ENCODE data around the gene UBE2U.
"Not testable (repeated sequence)": the region's sequence is repeated elsewhere in the genome, so short reads cannot be mapped to it uniquely, and the experiment has no call there.

Gene UBE2U

DNA sequence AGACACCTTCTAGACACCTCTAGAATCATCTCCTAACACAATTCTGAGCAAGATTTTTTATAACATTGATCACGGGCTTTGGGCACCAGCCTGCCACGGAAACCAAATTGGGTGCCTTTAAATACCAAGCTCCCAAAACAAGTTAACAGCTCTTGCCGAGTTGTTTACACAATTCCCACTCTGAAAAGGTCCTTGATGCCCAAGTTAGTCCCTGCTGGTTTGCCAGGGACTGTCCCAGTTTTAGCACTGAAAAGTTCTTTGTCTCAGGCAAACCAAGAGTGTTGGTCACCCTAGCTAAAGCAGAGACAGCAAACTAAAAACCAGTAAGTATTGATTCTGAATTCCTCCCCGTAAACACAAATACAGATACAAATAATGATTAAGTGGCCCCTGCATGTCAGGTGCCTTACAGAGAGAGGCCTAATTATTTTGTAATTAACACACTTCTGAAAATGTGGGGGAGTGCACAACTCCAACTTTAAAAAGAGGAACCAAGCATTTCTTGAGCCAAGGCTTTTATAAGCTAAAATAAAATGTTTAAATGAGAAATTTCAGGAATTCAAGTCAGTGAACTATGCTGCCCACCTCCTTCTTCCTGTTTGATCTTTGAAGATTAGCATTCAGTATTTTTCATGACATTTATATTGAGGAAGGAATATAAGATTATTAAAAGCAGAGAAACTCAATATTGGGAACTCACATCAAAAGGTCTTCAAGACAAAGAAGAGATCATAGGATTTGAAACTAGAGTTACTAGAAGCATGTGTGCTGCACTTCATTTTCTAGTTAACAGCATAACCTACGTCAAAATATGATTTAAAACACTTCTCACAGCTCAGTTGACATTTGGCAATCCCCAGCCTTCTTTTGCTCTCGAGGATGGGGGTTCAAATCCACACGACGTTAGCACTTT, 9.0 kb upstream of the UBE2U start:
- no peak for DNase-seq

DNA sequence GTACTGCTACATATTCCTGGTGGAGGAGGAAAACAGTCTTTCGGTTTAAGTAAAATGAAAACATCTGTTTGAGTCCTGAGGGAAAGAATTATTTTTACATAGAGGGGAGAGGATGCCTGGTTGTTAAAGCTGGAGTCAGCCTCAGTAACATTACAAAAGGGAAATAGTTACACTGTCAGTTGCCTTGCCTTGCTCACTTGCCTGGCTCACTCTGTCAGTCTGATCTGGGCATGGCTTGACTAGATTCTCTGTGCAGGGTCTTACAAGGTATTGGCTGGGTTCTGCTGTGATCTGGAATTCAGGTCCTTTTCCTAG, 8.4 kb upstream of the UBE2U start:
- DNase-seq: no peak

DNA sequence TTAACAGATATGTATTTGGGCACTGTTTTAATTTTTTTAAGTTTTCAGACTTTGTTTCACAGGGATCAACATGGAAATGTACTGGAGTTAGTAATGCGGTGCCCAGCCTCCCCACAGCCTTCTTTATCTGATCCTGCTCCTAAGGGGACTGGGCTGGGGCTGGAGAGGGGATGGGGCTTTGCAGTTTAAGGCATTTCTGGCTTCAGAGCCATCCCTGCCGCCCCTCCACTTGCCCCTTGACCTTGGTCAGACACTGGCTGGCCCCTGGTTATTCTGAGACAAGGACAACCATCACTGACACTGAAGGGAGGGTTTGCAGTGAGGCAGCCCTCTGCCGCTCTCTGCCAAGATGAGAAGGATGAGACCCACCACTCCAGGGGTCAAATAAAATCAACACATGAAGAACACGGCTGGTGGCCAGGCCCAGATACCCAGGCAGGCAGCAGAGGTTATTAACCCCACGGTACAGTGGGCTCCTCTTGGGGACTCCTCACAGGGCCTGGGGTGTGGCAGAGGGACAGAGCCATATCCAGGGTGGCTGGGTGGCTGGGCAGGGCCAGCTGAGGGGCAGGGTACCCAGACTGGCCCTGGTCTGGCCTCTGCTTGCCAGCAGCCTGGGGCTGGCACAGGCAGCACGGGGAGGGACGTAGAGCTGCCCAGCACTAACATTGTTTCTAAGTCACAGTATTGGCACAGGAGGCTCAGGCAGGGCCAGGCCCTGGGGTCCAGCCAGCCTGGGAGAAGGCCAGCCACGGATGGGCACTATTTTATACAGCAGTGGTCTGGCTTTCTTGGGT, 7.2 kb upstream of the UBE2U start:
- no peak for DNase-seq

DNA sequence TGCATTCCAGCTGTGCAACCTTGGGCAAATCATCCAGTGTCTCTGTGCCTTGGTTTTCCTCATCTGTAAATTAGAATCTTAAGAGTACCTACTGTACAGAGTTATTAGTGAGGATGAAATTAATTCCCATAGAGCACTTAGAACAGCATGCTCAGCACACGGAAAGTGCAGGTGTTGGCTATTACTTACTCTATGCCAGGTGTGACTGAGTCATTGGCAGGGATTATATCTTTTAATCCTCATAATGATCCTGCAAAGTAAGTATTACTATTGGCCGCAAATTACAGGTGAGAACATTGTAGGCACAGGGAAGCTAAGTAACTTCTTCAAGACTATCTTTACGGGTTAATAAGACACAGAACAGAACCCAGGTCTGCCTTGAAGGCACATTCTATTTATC, 6.3 kb upstream of the UBE2U start:
- DNase-seq: no peak

DNA sequence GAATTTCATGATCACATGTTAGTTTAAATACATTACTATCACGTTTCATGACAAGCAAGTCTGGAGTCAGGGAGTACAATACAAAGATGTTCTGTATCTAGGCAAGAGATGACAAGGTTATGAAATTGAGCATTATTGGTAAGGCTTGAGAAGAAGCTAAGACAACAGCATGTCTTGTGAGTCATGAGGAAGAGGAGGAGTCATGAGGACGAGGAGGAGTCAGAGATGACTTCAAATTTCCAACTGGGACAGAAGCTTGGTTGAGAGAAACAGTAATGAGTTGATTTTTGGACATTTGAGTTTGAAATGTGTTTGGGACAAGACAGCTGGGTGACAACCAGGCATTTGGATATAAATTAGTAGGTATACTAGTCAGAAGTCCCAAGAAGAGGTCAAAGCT, 4.3 kb upstream of the UBE2U start:
- no peak for DNase-seq

DNA sequence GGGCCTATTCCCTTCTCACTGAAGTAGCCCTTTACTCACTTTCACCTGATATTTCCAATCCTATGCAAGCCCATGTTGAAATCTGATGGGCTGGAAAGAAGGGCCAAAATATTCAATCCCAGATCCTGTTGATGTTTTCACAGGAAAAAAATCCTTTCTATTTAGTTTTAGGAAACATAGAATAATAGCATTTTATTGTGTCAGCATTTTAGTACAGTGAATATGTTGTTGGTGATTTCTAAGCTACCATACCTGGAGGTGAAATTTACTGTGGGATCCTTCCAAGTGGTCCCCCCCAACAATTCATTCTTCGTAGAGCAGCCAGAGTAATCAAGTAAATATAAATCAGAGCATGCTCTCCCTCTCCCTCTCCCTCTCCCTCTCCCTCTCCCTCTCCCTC, 3.4 kb upstream of the UBE2U start:
- no peak for DNase-seq

DNA sequence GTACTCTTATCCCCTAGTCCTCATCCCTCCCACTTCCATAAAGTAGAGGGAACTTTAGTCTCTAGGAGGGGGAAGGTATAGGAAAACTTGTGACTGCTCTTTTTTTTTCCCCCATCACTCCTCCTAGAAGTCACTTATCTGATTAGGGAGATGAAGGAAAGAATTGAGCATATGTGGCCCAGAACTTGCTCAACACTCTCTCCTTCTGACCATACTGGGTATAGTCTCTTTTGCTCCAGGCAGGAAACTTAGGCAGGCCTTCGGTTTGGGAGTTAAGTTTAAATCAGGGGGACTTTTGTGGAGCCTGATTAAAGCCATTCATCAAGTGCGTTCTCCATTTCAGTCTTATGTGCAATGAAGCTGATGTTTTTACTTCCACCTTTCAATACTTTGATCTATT, 5.8 kb downstream of the UBE2U start:
- no peak for DNase-seq

DNA sequence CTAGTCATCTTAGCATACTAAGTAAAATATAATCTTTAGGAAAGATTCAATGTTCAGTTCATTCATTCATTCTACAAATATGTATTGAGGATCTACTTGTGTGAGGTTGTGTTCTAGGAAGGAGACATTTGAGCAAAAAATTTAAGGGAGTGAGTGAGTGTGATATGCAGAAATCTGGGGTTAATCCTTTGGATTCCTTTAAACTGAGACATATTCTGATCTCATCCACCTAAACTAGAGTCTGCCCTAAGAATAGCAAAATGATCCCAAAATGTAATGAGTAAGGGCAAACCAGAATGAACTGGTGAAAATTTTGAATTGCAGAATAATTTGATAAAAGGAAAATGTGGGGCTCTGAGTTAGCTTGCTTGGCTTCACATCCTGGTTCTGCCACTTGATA, 8.6 kb downstream of the UBE2U start:
- no peak for DNase-seq

DNA sequence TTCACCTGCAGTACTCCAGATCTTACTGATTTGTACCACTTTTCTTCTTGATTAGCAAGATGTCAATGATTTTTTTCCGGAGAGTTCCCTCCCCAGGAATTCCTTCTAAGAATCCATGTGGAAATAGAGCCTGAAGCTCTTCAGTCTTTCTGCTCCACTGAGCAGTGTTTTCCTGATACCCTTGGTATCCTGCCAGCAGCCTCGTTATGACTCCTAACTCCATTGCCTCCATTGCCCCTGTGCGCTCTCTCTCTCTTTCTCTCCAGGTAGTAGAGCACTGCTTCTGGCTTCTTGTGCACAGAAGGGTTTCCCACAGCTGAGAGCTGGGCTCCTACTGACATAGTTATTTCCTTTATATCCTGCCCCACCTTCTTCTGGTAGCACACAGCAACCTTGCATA, 12.2 kb downstream of the UBE2U start:
- no peak for DNase-seq

DNA sequence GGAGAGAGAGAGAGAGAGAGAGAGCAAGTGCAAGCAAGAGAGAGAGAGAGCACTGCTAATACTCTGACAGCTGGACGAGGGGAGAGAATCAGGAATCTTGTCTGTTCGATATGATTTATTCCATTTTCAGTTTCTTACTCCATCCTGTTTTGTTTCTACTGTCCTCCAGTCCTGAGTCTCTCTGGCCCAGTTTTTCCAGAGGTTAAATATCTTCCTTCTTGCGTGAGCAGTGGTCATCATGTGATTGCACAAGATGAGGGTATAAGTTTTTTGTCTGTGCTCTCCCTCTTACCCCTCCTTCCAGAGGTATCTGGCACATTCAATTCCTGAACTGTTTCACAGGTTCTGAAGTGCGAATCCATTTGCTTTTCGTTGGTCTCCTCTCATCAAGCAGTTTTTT, 16.8 kb downstream of the UBE2U start:
- DNase-seq: no peak

DNA sequence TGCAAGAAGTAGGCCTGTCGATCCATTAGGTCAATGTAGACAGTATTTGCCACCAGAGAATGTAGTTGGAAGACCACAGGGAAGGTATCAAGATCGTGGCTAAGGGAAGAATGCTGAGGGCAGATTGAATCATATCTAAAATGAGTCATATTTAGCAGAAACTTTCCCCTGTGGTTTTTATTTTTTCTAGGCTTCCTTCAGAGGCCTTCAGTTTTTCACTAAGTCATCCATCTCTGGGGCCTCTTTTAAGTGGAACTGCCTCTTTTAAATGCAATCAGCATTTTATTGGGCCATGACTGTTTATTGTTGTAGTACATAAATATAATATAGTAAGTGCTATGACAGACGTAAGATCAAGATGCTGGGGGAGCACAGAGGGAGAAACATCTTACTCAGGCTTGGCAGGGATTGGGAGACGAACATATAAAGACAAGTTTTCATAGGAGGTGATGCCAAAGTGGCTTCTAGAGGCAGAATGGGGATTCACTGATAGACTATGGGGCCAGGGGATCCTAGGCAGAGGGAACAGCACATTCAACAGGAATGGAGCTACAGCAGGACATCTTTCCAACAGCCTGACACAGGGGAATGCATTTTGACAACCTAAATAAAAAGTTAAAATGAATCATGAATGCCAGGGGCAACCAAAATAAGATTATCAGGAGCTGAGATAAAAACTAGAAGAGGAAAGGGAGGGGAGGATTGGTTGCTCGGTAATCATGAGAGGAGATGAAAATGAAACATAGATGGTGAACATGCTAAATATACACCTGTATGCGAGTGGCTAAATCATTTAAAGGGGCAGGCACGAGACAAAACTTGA, 20.1 kb downstream of the UBE2U start:
- no peak for DNase-seq

DNA sequence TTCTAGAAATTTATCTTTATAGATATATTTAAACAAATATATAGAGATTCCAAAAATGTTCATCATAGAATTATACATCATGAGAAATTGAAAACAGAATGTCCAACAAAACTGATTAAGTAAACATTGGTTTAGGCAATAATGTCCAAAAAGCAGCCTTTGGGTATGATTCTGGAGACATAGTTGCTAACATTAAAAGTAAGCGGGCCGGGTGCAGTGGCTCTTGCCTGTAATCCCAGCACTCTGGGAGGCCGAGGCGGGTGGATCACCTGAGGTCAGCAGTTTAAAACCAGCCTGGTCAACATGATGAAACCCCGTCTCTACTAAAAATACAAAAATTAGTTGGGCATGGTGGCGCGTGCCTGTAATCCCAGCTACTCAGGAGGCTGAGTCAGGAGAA, 20.8 kb downstream of the UBE2U start:
- not testable (repeated sequence) for DNase-seq

DNA sequence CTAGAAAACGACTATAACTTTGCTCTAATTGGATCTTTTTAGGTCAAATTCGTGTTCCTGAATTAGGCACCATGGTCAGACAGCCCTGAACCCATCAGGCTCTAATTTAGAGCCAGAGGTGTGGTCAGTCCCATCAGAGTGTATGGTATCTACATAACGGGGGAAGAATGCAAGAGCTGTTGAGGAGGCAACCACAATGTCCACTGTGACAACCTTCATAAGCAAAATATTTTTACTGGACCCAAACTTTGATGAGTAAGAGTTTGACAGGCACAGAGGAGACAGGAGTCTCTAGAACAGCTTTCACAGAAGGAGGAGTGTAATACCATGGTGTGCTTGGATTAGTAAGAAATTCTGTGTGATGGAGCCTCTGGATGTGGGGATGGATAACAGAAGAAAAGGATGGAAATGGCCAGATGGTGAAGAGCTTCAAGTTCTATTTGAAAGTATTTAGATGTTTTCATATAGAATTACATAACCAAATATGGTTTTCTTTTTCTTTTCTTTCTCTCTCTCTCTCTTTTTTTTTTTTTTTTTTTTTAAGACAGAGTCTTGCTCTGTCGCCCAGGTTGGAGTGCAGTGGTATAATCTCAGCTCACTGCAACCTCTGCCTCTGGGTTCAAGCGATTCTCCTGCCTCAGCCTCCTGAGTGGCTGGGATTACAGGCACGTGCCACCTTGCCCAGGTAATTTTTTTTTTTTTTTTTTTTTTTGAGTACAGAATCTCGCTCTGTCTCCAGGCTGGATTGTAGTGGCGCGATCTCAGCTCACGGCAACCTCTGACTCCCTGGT, 24.9 kb downstream of the UBE2U start:
- DNase-seq: no peak

DNA sequence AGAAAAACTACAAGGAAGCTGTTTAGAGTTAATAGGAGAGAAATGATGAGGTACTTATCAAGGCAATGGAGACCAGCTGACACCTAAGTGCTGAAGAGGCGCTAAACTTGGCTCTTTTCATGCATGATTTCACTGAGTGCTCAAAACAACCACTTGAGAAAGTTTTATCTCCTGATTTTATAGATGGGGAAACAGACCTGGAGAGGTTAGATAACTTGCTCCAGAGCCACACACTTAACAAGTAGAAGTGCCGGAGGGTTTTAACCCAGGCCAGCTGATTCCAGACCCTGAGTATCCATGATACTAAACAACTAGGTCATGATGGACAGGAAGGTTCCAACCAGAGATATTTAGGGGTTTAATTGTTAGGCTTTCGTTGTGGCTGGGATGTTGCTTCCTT, 25.9 kb downstream of the UBE2U start:
- no peak for DNase-seq

DNA sequence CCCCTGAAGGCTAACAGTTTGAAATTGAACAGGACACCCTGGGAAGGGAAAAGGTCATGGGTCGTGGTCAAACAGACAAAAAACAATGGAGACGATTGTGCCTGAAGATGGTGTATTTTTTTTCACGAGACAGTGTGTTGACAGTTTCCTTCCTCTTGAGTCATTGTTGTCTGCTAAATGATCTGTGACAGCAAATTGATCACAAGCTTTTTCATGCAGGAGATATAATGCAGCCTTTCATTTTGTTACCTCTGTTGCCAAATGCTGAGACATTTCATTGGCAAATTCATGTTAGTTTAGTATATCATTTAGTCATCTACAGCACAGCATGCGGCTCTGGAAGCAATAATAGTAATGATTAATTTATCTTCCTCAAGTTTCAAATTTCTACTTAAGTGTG, 27.7 kb downstream of the UBE2U start:
- no peak for DNase-seq

DNA sequence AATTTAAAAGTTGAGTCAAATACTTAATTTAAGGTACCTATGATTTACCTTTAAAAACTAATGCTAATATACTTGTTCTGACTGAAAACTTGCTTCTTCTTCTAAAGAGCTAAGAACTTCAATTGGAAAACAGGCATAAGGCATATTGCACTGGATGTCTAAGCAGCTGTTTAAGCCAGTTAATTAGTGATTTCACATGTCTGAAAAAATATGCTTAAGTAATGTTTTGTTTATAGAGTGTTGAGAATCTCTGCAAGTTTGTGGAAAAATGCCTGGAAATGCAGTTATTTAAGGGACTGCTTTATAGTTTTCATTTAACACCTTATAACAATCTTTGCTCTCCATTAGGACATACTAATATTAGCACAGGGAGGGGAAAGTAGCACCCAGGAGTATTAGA, 28.2 kb downstream of the UBE2U start:
- DNase-seq: no peak

DNA sequence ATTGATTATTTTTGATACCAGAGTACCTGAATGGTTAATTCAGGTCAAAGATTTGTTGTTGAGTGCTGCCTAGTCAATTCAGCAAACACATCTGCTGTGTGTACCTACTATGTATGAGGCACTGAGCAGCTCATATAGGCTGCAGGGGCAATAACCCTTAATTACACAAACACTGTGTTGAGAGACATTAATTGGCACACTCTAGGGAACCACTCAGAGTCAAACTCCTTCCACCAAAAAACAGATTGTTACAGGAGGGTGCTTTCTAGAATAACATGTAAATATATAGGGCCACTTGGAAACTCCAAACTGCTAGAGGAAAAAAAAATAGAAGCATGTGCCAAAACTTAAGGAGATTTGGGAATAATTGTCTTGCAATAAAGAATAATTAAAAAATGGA, 31.3 kb downstream of the UBE2U start:
- DNase-seq: no peak

DNA sequence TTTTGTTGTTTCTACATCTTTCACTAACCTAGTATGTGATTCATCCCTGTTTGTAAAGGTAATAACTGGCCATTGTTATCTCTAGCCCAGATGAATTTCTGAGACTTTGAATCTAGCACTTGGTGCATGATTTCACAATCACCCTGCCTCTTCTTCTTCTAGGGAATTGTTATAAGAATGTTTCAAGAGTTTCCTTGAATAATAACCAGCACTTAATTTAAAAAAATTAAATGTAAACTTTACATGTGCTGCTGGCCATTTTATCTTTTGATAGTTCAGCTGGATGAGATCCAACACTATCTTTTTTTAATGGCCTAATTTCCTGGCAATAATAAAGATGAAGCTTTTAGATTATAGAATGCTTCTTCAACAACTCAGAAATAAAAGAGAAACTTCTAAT, 31.8 kb downstream of the UBE2U start:
- DNase-seq: no peak

DNA sequence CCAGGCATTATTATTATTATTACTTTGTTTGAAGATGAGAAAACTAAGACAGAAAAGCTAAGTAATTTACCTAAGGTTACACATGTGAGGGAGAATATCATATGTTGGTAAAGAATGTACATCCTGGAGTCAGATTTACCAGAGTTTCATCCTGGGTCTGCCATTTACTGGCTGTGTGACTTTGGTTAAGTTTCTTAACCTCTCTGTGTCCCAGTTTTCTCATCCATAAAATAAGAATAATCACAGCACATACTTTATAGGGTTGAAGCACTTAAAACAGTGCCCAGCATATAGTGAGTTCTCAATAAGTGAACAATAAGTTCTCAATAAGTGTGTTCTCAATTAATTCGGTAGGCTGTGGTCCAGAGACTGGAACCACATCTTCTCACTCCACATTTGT, 32.5 kb downstream of the UBE2U start:
- no peak for DNase-seq

DNA sequence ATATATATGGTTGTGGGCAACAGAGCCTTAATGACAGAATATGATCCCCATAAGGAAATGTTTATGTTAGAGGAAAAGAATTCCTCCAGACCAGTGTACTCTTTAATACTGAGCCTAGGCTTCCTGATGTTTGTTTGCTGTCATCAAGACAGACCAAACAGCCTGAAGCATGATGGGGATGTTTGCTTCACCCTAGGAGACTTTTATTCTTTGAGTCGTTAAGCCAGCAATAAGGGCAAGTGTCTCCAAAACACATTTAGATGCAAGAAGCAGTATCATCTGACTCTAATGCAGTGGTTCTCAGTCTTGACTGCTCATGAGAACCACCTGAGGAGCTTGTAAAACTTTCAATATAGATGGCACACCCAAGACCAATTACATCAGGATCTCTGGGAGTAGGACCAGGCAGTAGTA, 33.1 kb downstream of the UBE2U start:
- no peak for DNase-seq

DNA sequence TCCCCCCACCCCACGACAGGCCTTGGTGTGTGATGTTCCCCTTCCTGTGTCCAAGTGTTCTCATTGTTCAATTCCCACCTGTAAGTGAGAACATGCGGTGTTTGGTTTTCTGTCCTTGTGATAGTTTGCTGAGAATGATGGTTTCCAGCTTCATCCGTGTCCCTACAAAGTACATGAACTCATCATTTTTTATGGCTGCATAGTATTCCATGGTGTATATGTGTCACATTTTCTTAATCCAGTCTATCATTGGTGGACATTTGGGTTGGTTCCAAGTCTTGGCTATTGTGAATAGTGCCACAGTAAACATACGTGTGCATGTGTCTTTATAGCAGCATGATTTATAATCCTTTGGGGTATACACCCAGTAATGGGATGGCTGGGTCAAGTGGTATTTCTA, 36.1 kb downstream of the UBE2U start:
- DNase-seq: not testable (repeated sequence)

DNA sequence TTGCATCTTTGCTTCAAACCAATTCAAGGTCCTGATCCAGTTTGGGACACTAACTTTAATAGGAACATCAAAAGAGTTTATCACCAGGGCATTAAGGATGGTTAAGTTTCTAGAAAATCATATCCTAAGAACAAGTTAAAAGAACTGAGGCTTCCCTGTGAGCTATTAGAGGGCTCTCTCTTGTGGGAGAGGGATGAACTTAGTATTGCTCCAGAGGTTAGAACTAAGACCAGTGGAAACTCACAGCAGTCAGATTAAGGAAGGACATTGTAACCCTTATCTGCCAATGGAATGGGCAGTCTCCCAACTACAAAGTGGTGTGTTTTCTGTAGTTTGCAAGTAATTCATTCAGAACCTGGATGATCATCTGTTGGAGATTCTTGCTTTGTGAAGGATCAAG, 36.8 kb downstream of the UBE2U start:
- no peak for DNase-seq

DNA sequence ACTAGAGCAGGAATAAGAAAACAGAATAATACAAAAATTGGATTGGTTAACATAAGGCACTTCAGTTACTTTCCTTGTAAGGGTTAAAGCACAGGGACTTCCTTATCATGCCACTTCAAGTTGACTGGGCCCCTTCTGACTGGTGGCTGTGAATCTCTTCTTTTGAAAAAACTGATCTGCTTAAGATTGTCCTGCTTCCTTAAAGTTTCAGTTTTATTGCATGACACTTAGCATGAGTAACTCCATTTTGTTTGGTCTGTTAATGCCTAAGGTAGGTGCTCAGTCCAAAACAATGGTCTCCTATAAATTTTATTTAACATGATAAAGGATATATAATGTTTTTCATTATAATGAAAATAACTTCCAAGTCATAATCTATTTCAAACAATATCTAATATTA, 37.6 kb downstream of the UBE2U start:
- DNase-seq: no peak
